Measurements from ENCODE around the gene CTTNBP2NL.
"Not testable (repeated sequence)": the region's sequence is repeated elsewhere in the genome, so short reads cannot be mapped to it uniquely, and the experiment has no call there.

The CTTNBP2NL gene

GRCh38 chr1:112457241-112457640 lies 61.2 kb downstream of the CTTNBP2NL start:
- Histone ChIP-seq H3K4me1 (ENCODE audit: control insufficient read depth in 2 of 2, insufficient read depth in 2 of 2, low read length in 2 of 2) (peaks cover 4 to 6% of the 10 kb centered on the region in 2 donors), H3K27me3 (ENCODE audit: control insufficient read depth in 2 of 2, insufficient read depth in 2 of 2, low read length in 2 of 2) (no peaks in the 10 kb centered on the region), H3K27ac (ENCODE audit: low read depth in 2 of 2, low read length in 2 of 2) (no peak overlapping the region), H3K36me3 (ENCODE audit: control insufficient read depth in 2 of 2, insufficient read depth in 2 of 2, low read length in 2 of 2) (peaks cover 31 to 44% of the 10 kb centered on the region in 2 donors), H3K4me3 (ENCODE audit: low read length in 2 of 2) (no peak overlapping the region), H3K9ac (ENCODE audit: low read depth in 1 of 2, low read length in 2 of 2) (no peak overlapping the region), H3K9me3 (ENCODE audit: control insufficient read depth in 2 of 2, low read length in 2 of 2) (no peaks in the 10 kb centered on the region)

- H3K36me3 ChIP-seq (ENCODE audit: control insufficient read depth in 2 of 2, insufficient read depth in 2 of 2, low read length in 2 of 2): peaks cover 31 to 44% of the 10 kb centered on the region in 2 donors
- H3K4me3 ChIP-seq (ENCODE audit: low read length in 2 of 2): no peak overlapping the region
- H3K9ac ChIP-seq (ENCODE audit: low read depth in 1 of 2, low read length in 2 of 2): no peak overlapping the region
- no peak overlapping the region for H3K27ac ChIP-seq (ENCODE audit: low read depth in 2 of 2, low read length in 2 of 2)
- H3K27me3 ChIP-seq (ENCODE audit: control insufficient read depth in 2 of 2, insufficient read depth in 2 of 2, low read length in 2 of 2): no peaks in the 10 kb centered on the region
- no peaks in the 10 kb centered on the region for H3K9me3 ChIP-seq (ENCODE audit: control insufficient read depth in 2 of 2, low read length in 2 of 2)
- peaks cover 8% of the 10 kb centered on the region in 2 donors for H3K4me1 ChIP-seq (ENCODE audit: control insufficient read depth in 2 of 2, insufficient read depth in 2 of 2, low read length in 2 of 2)
Measured at GRCh38 chr1:112457955-112458354, 61.9 kb downstream of the CTTNBP2NL start.

- Histone ChIP-seq H3K27ac (ENCODE audit: low read depth in 2 of 2, low read length in 2 of 2) (no peak overlapping the region), H3K4me1 (ENCODE audit: control insufficient read depth in 2 of 2, insufficient read depth in 2 of 2, low read length in 2 of 2) (peaks cover 8% of the 10 kb centered on the region in 2 donors), H3K9ac (ENCODE audit: low read depth in 1 of 2, low read length in 2 of 2) (no peak overlapping the region), H3K36me3 (ENCODE audit: control insufficient read depth in 2 of 2, insufficient read depth in 2 of 2, low read length in 2 of 2) (peaks cover 31 to 44% of the 10 kb centered on the region in 2 donors), H3K9me3 (ENCODE audit: control insufficient read depth in 2 of 2, low read length in 2 of 2) (no peaks in the 10 kb centered on the region), H3K4me3 (ENCODE audit: low read length in 2 of 2) (no peak overlapping the region), H3K27me3 (ENCODE audit: control insufficient read depth in 2 of 2, insufficient read depth in 2 of 2, low read length in 2 of 2) (no peaks in the 10 kb centered on the region)
Measured at GRCh38 chr1:112458756-112459155, 62.7 kb downstream of the CTTNBP2NL start.

GRCh38 chr1:112460615-112461014 lies 64.6 kb downstream of the CTTNBP2NL start:
- no peaks in the 10 kb centered on the region for H3K9me3 ChIP-seq (ENCODE audit: control insufficient read depth in 2 of 2, low read length in 2 of 2)

GRCh38 chr1:112461200-112461871 lies 65.3 kb downstream of the CTTNBP2NL start:
- H3K9ac ChIP-seq (ENCODE audit: low read depth in 1 of 2, low read length in 2 of 2): no peak overlapping the region
- H3K27ac ChIP-seq (ENCODE audit: low read depth in 2 of 2, low read length in 2 of 2): peak overlapping the region in 1 of 2 donors; percentile 40
- peaks cover 21 to 22% of the 10 kb centered on the region in 2 donors for H3K4me1 ChIP-seq (ENCODE audit: control insufficient read depth in 2 of 2, insufficient read depth in 2 of 2, low read length in 2 of 2)
- no peaks in the 10 kb centered on the region for H3K27me3 ChIP-seq (ENCODE audit: control insufficient read depth in 2 of 2, insufficient read depth in 2 of 2, low read length in 2 of 2)
- peaks cover 17 to 22% of the 10 kb centered on the region in 2 donors for H3K36me3 ChIP-seq (ENCODE audit: control insufficient read depth in 2 of 2, insufficient read depth in 2 of 2, low read length in 2 of 2)
- H3K9me3 ChIP-seq (ENCODE audit: control insufficient read depth in 2 of 2, low read length in 2 of 2): no peaks in the 10 kb centered on the region
- H3K4me3 ChIP-seq (ENCODE audit: low read length in 2 of 2): no peak overlapping the region

More at GRCh38 chr1:112460615-112461014, 64.6 kb downstream of the CTTNBP2NL start:
- H3K4me3 ChIP-seq (ENCODE audit: low read length in 2 of 2): no peak overlapping the region
- H3K27ac ChIP-seq (ENCODE audit: low read depth in 2 of 2, low read length in 2 of 2): no peak overlapping the region
- H3K9ac ChIP-seq (ENCODE audit: low read depth in 1 of 2, low read length in 2 of 2): no peak overlapping the region
- H3K36me3 ChIP-seq (ENCODE audit: control insufficient read depth in 2 of 2, insufficient read depth in 2 of 2, low read length in 2 of 2): peaks cover 24 to 29% of the 10 kb centered on the region in 2 donors
- H3K27me3 ChIP-seq (ENCODE audit: control insufficient read depth in 2 of 2, insufficient read depth in 2 of 2, low read length in 2 of 2): no peaks in the 10 kb centered on the region
- peaks cover 14 to 16% of the 10 kb centered on the region in 2 donors for H3K4me1 ChIP-seq (ENCODE audit: control insufficient read depth in 2 of 2, insufficient read depth in 2 of 2, low read length in 2 of 2)

- H3K4me3 ChIP-seq (ENCODE audit: low read length in 2 of 2): no peak overlapping the region
- peaks cover 2 to 7% of the 10 kb centered on the region in 2 donors for H3K36me3 ChIP-seq (ENCODE audit: control insufficient read depth in 2 of 2, insufficient read depth in 2 of 2, low read length in 2 of 2)
- H3K27ac ChIP-seq (ENCODE audit: low read depth in 2 of 2, low read length in 2 of 2): no peak overlapping the region
- H3K9ac ChIP-seq (ENCODE audit: low read depth in 1 of 2, low read length in 2 of 2): no peak overlapping the region
- no peaks in the 10 kb centered on the region for H3K9me3 ChIP-seq (ENCODE audit: control insufficient read depth in 2 of 2, low read length in 2 of 2)
- peaks cover 21 to 24% of the 10 kb centered on the region in 2 donors for H3K4me1 ChIP-seq (ENCODE audit: control insufficient read depth in 2 of 2, insufficient read depth in 2 of 2, low read length in 2 of 2)
- no peaks in the 10 kb centered on the region for H3K27me3 ChIP-seq (ENCODE audit: control insufficient read depth in 2 of 2, insufficient read depth in 2 of 2, low read length in 2 of 2)
Measured at GRCh38 chr1:112462953-112463279, 66.9 kb downstream of the CTTNBP2NL start.

GRCh38 chr1:112464501-112464900 lies 68.5 kb downstream of the CTTNBP2NL start:
- Histone ChIP-seq H3K9me3 (ENCODE audit: control insufficient read depth in 2 of 2, low read length in 2 of 2) (no peaks in the 10 kb centered on the region), H3K36me3 (ENCODE audit: control insufficient read depth in 2 of 2, insufficient read depth in 2 of 2, low read length in 2 of 2) (no peaks in the 10 kb centered on the region), H3K4me3 (ENCODE audit: low read length in 2 of 2) (no peak overlapping the region), H3K4me1 (ENCODE audit: control insufficient read depth in 2 of 2, insufficient read depth in 2 of 2, low read length in 2 of 2) (peaks cover 21 to 24% of the 10 kb centered on the region in 2 donors), H3K9ac (ENCODE audit: low read depth in 1 of 2, low read length in 2 of 2) (no peak overlapping the region), H3K27me3 (ENCODE audit: control insufficient read depth in 2 of 2, insufficient read depth in 2 of 2, low read length in 2 of 2) (no peaks in the 10 kb centered on the region), H3K27ac (ENCODE audit: low read depth in 2 of 2, low read length in 2 of 2) (peak overlapping the region in 1 of 2 donors; percentile 33)

GRCh38 chr1:112465122-112465521 lies 69.1 kb downstream of the CTTNBP2NL start:
- H3K9ac ChIP-seq (ENCODE audit: low read depth in 1 of 2, low read length in 2 of 2): no peak overlapping the region
- H3K9me3 ChIP-seq (ENCODE audit: control insufficient read depth in 2 of 2, low read length in 2 of 2): no peaks in the 10 kb centered on the region
- no peak overlapping the region for H3K4me3 ChIP-seq (ENCODE audit: low read length in 2 of 2)
- H3K27ac ChIP-seq (ENCODE audit: low read depth in 2 of 2, low read length in 2 of 2): peak overlapping the region in 1 of 2 donors; percentile 51
- peaks cover 21 to 24% of the 10 kb centered on the region in 2 donors for H3K4me1 ChIP-seq (ENCODE audit: control insufficient read depth in 2 of 2, insufficient read depth in 2 of 2, low read length in 2 of 2)
- H3K27me3 ChIP-seq (ENCODE audit: control insufficient read depth in 2 of 2, insufficient read depth in 2 of 2, low read length in 2 of 2): no peaks in the 10 kb centered on the region
- no peaks in the 10 kb centered on the region for H3K36me3 ChIP-seq (ENCODE audit: control insufficient read depth in 2 of 2, insufficient read depth in 2 of 2, low read length in 2 of 2)

- Histone ChIP-seq H3K27me3 (ENCODE audit: control insufficient read depth in 2 of 2, insufficient read depth in 2 of 2, low read length in 2 of 2) (no peaks in the 10 kb centered on the region), H3K4me3 (ENCODE audit: low read length in 2 of 2) (peak overlapping the region; percentile 51 to 69), H3K36me3 (ENCODE audit: control insufficient read depth in 2 of 2, insufficient read depth in 2 of 2, low read length in 2 of 2) (no peaks in the 10 kb centered on the region), H3K27ac (ENCODE audit: low read depth in 2 of 2, low read length in 2 of 2) (peak overlapping the region; percentile 51 to 70), H3K9ac (ENCODE audit: low read depth in 1 of 2, low read length in 2 of 2) (peak overlapping the region; percentile 71 to 72), H3K4me1 (ENCODE audit: control insufficient read depth in 2 of 2, insufficient read depth in 2 of 2, low read length in 2 of 2) (peaks cover 20 to 21% of the 10 kb centered on the region in 2 donors), H3K9me3 (ENCODE audit: control insufficient read depth in 2 of 2, low read length in 2 of 2) (no peaks in the 10 kb centered on the region)
Measured at GRCh38 chr1:112466078-112466660, 70.2 kb downstream of the CTTNBP2NL start.

- H3K36me3 ChIP-seq (ENCODE audit: control insufficient read depth in 2 of 2, insufficient read depth in 2 of 2, low read length in 2 of 2); H3K27me3 ChIP-seq (ENCODE audit: control insufficient read depth in 2 of 2, insufficient read depth in 2 of 2, low read length in 2 of 2); H3K9ac ChIP-seq (ENCODE audit: low read depth in 1 of 2, low read length in 2 of 2); H3K9me3 ChIP-seq (ENCODE audit: control insufficient read depth in 2 of 2, low read length in 2 of 2); H3K4me3 ChIP-seq (ENCODE audit: low read length in 2 of 2); H3K27ac ChIP-seq (ENCODE audit: low read depth in 2 of 2, low read length in 2 of 2): not testable (repeated sequence)
- peaks cover 9 to 11% of the 10 kb centered on the region in 2 donors for H3K4me1 ChIP-seq (ENCODE audit: control insufficient read depth in 2 of 2, insufficient read depth in 2 of 2, low read length in 2 of 2)
Measured at GRCh38 chr1:112470324-112470723, 74.3 kb downstream of the CTTNBP2NL start.
